ENCODE data around the gene ZBTB18.

The ZBTB18 gene

DNA sequence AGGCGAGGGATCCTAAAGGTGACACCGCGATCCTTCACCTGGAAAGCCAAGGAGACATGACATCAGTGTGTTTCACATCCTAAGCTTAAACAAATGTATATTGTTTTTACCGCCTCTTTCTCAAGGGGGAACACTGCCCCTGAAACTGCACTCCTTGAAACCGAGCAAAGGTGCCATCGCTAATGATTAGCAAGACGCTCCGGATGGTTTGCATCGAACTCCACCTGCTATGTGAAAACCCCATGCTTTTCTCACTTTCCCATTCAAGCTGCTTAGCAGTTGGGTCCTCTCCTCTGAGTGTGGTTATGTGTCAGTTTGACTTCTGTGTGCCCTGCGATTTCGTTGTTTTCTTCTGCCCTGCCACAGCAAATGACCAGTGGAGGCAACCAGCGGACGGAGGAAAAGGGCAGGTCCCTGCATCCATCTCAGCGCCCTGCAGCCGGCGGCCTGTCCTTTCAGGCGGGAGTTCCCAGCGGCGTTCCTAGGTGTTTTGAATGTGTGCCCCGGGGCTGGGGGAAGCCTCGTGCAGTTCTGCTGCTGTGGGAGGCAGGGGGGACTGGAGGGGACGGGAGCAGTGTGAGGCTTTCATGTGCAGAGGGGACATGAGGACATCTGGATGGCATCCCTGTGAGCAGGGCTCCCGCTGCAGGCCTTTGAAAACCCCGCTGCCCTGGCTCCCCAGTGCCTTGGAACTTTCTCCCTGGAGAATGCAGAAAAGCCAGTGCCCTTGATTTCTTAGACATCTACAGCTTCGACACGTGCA is 16.1 kb downstream of the ZBTB18 start:
- H3K4me3 ChIP-seq (ENCODE audit: low read depth, low read length), result no peak overlapping the region
- TF ChIP-seq, protein P1, sequence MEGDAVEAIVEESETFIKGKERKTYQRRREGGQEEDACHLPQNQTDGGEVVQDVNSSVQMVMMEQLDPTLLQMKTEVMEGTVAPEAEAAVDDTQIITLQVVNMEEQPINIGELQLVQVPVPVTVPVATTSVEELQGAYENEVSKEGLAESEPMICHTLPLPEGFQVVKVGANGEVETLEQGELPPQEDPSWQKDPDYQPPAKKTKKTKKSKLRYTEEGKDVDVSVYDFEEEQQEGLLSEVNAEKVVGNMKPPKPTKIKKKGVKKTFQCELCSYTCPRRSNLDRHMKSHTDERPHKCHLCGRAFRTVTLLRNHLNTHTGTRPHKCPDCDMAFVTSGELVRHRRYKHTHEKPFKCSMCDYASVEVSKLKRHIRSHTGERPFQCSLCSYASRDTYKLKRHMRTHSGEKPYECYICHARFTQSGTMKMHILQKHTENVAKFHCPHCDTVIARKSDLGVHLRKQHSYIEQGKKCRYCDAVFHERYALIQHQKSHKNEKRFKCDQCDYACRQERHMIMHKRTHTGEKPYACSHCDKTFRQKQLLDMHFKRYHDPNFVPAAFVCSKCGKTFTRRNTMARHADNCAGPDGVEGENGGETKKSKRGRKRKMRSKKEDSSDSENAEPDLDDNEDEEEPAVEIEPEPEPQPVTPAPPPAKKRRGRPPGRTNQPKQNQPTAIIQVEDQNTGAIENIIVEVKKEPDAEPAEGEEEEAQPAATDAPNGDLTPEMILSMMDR (IDR thresholded peaks at IDR 0.05; ENCODE audit: low read depth, low read length, missing control alignments), result no peak
- no peak for DNase-seq (ENCODE audit: low read depth)

DNA sequence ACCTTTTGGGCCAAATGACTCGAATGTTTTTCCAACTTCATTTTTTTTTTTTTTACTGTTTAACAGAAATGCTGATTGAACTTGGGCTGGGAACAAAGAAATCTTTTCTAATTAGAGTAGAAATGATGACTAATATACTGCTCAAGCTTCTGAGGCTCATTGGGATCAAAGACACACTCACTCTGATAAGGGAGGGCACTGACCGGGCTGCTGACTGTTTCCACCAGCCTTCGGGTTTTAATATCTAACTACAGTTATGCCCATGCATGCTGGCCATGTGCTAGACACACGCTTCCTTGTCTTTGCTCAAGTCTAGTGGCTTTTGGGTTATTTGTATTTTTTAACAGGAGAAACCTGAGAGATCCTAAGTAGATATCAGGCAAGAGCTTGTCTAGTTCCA is 16.8 kb downstream of the ZBTB18 start:
- DNase-seq (ENCODE audit: low read depth), result no peak
- no peak overlapping the region for H3K4me3 ChIP-seq (ENCODE audit: low read depth, low read length)
- TF ChIP-seq, protein P1 (IDR thresholded peaks at IDR 0.05; ENCODE audit: low read depth, low read length, missing control alignments), result no peak

DNA sequence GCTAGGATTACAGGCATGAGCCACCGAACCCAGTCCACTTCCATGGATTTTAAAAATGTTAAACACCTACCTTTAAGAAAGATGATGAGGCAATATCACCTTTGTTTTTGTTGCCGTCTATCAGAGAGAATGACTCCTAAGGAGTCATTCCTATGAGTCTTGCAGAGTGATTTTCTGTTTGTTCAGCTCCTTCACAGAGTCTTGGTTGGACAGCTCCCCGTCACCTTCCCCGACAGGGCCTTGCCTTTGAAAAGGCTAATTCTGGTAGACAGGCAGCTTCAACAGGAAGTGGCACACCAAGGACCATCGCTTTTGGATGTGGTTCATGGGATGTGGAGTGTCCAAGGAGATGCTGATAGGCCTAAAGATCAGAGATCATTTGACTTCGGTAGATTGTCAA is 17.5 kb downstream of the ZBTB18 start:
- TF ChIP-seq, protein P1 (IDR thresholded peaks at IDR 0.05; ENCODE audit: low read depth, low read length, missing control alignments), result no peak
- no peak for DNase-seq (ENCODE audit: low read depth)
- no peak overlapping the region for H3K4me3 ChIP-seq (ENCODE audit: low read depth, low read length)

DNA sequence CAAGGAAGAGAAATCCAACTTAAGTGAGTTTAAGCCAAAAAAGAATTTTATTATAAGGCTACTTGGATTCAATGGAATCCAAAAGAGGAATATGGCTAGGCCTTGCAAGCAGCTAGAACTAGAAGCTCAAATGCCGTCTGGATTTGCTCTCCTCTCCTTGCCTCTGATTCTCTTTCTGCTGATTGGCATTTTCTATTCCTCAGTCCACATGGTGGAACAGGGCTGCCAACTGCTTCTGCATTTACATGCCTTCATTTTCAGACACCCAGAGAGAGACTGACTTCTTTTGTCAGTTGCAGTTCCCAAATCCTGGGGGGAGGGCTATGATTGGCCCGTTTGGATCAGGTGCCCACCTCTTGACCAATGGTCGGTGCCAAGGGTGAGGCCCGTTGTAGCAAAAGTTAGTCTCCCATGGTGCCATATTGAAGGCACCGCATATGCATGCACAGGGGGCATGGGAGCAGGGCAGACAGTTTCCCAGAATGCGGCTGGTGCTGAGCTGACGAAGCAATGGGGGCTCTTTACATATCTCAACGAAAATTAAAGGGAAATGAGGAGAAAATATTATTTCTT is 18.3 kb downstream of the ZBTB18 start:
- no peak overlapping the region for H3K4me3 ChIP-seq (ENCODE audit: low read depth, low read length)
- TF ChIP-seq, protein P1 (IDR thresholded peaks at IDR 0.05; ENCODE audit: low read depth, low read length, missing control alignments), result no peak
- no peak for DNase-seq (ENCODE audit: low read depth)

DNA sequence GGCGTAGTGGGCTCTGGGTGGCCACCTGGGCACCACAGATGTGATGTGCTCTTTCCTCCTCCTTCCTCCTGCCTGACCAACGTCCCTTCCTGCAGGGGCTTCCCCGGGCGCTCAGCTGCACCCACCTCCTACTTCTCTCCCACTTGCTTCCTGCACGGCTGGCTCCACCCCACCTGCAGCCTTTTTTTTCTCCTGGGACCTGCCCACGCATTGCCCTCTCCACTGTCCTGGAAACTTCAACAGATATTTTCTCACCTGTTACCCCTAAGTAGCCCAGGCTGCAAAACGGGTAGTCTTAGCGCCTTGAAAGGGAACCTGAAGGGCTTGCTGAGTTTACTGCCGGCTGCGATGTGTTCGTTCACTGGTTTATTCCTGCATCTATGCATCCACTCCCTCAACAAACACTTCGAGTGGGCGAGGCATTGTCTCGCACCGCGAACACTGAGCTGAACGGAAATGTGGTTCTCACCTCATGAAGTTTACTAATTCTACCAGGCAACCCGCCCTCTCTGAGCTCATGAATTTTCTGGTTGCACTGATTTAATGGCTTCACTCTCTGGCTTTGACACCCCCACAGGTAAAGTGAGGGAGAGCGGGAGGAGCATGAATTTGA is 23.6 kb downstream of the ZBTB18 start:
- peak overlapping the region; percentile 0 for H3K4me3 ChIP-seq (ENCODE audit: low read depth, low read length)
- no peak for DNase-seq (ENCODE audit: low read depth)
- TF ChIP-seq, protein P1 (IDR thresholded peaks at IDR 0.05; ENCODE audit: low read depth, low read length, missing control alignments), result no peak

DNA sequence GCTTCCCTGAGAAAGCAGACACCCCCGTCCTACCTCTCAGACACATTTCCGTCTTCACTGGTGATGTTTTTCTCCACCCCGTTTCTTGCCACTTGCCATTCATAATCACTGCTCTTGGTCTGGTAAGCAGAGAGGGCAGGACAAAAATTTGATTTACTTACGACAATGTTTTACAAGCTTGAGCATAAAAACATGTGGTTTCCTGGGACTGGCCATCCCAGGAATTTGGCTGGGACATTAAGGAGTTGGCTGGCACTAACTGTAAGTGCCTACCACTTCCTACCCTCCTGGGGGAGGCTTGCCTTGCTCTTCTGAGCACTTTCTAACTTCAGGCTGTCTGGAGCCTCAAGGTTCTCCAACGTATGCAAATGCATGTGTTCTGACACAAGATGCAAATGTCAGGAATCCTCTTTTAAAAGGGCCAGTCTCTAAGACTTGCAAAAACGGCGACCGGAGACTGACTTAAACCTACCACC is 24.2 kb downstream of the ZBTB18 start:
- DNase-seq (ENCODE audit: low read depth), result no peak
- TF ChIP-seq, protein P1 (IDR thresholded peaks at IDR 0.05; ENCODE audit: low read depth, low read length, missing control alignments), result no peak
- peak overlapping the region; percentile 0 for H3K4me3 ChIP-seq (ENCODE audit: low read depth, low read length)
